AG09309 (cell line): ENCODE data around the gene CHIA.

Source experiments
- DNase-seq: peaks from one replicate; pipeline ENCODE4 v3.0.0-alpha.2; 2010; ENCODE audit warnings: low read depth
- H3K4me3 ChIP-seq: 2 replicates; pipeline ENCODE4 v1.5.1; 2011; ENCODE audit warnings: mild to moderate bottlenecking, low read depth, low read length, moderate library complexity; ENCODE audit not compliant: control insufficient read depth
- CTCF ChIP-seq: IDR thresholded peaks from 2 replicates; pipeline ENCODE4 v1.5.1; 2011; ENCODE audit warnings: mild to moderate bottlenecking, low read depth, low read length, inconsistent platforms; ENCODE audit not compliant: insufficient read depth, control insufficient read depth; ENCODE audit errors: missing control alignments

The CHIA gene

GRCh38 chr1:111252786-111253185, 37.9 kb upstream of the CHIA start:
- no peak for DNase-seq
- H3K4me3 ChIP-seq, result no peak overlapping the region
- no peak for TF ChIP-seq CTCF

DNA sequence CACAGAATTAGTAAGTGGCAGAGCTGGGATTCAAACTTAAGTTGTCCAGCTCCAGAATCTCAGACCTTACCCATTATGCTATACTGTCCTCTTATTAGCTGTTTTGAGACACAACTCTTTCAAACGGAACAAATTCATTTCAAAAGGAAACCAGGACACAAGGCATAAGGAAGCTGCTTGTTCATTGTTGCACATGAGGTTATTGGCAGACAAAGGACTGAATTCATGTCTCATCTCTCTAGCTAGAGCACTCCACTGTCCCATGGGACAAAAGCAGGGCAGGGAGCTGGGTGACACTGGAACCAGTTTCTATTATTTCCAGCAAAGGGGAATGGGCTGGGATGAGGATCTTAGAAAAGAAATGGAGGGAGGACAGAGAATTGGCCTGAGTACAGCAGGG, 36.8 kb upstream of the CHIA start:
- DNase-seq, result no peak
- H3K4me3 ChIP-seq, result no peak overlapping the region
- TF ChIP-seq CTCF, result no peak

- TF ChIP-seq CTCF, result no peak
- H3K4me3 ChIP-seq, result no peak overlapping the region
- DNase-seq, result no peak
Observed at GRCh38 chr1:111256988-111257658, 33.5 kb upstream of the CHIA start.

DNA sequence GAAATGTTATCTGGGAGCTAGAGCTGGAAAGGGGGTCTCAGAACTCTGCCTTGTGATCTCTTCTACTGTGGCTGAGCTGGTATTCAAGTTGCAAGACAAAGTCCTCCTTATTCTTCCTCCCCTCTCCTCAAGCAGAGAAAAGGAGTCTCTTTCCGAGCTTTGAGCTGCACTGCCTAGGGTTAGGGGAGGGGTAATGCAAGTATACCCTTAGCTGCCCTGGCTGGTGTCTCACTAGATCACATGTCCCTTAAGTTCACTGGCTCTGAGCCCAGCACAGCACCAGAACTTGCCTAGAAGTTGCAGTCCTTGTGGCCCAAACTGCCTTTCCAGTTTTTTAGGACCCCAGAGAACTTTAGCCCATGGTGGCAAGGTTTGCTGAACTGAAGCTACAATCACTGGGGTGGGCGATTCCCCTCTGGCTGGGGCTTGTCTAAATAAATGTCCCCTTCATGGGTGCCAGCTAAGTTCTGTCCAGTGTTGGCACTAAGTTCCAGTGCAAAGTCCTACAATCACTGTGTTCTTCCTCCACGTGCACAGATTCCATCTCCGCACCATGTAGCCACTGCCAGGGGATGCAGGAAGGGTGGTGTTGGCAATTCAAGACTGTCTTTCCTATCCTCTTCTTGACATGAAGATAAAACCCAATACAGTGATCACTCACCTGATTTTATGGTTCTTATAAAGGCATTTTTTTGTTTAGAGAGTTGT, 22.7 kb upstream of the CHIA start:
- no peak for DNase-seq
- TF ChIP-seq CTCF, result no peak
- H3K4me3 ChIP-seq, result no peak overlapping the region

DNA sequence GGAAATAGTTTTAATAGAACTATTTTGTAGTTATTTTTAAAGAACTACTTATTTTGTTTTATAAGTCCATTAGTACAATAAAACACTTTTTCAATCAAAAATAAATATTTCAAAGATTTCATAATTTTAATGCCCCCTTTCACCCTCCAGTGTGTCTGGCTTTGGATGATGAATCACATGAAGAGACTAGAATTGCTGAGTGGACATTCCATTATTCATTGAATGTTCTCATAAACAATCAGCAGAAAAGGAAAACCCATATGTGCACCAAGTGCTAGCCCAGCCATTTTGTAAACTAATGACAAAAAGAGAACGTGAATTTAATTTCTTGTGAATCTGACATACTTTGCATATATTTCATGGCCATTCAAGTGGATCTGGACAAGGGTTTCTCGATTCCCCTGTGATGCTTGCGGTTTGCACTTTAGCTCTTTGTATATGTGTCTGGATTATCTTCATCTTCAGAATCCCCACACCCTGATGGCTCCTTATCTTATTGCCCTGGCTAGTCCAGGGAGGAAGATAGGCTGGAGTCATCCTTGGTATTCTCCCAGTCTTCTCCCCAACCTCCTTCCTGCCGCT, 20.7 kb upstream of the CHIA start:
- DNase-seq, result no peak
- no peak overlapping the region for H3K4me3 ChIP-seq
- TF ChIP-seq CTCF, result no peak

DNA sequence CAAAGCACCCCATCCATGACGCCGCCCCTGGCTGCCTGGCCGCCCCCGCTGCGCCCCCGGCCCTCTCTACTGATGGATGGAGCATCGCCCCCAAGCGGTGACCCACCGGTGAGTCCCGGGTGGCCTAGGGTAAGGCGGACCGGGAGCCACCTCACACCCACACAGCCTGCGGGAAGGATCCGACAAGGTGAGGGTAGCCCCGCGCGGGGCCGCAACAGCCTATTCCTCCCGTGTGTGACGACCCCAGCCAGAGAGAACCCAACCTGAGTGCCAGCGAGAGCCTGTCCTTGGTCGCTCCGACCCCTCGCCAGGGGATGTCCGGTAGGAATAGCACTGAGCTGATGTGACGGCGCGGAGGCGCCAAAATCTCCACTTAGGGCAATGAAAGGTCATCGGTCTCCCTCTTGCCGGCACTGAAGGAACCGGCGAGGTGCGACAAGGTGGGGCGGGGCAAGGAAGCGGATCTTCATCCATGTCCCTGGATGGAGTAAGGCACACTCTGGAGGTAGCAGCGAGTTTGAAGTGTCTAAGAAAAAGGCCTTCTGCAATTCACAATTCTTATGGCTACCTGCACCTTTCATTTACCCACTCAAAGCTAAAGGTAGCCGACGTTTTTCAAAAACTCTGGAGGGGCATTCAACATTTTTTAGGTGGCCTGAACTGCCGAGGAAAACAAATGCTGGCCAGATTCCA, 19.7 kb upstream of the CHIA start:
- no peak for DNase-seq
- H3K4me3 ChIP-seq, result no peak overlapping the region
- TF ChIP-seq CTCF, result no peak
